Measurements from ENCODE around the gene SYT2.

DNA sequence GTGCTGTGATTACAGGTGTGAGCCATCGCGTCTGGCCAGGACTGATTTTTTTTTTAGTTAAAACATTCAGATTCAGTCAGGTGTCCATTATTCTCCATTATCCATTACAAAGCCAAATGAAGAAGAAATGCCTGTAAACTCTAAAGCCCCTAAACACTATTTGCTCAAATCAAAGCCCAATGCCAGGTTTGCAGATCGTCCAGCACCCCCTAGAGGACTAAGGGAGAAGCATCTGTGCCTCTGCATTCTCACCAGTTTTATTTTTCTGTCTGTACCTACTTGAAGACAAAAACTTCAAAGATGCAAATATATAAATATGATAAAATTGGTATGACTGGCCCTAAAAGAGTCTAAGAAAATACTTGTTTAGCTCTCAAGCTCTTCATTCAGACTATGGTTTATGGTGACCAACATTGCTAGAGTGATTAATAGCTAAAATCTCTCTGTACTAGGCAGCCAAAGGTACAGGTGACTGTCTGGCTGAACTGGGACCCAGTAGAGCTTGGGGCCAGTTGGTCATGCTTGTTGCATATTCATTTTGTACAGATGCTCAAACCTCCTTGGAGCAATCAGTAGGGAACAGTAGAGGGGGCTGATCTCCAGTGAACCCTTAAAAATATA lies 138.4 kb downstream of the SYT2 start:
- TF ChIP-seq, protein P1, sequence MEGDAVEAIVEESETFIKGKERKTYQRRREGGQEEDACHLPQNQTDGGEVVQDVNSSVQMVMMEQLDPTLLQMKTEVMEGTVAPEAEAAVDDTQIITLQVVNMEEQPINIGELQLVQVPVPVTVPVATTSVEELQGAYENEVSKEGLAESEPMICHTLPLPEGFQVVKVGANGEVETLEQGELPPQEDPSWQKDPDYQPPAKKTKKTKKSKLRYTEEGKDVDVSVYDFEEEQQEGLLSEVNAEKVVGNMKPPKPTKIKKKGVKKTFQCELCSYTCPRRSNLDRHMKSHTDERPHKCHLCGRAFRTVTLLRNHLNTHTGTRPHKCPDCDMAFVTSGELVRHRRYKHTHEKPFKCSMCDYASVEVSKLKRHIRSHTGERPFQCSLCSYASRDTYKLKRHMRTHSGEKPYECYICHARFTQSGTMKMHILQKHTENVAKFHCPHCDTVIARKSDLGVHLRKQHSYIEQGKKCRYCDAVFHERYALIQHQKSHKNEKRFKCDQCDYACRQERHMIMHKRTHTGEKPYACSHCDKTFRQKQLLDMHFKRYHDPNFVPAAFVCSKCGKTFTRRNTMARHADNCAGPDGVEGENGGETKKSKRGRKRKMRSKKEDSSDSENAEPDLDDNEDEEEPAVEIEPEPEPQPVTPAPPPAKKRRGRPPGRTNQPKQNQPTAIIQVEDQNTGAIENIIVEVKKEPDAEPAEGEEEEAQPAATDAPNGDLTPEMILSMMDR (IDR thresholded peaks at IDR 0.05; ENCODE audit: borderline replicate concordance, extremely low read depth, low read length, poor library complexity, severe bottlenecking) = peak; percentile 86
- TF ChIP-seq EZH2 (IDR thresholded peaks at IDR 0.05; ENCODE audit: borderline replicate concordance, low read depth, low read length, severe bottlenecking) = no peak

Measured in DND-41 (cell line).